Right ventricle myocardium inferior (tissue), 1 donor: Measurements from ENCODE around the gene PRAME. TPM values are rescaled to one million over a fixed set of nuclear protein-coding genes. Genes with fewer than 3 reads are reported as not detected.
A peak's percentile ranks its signal among the peaks of the same experiment; 100 is the strongest.
"Not testable (repeated sequence)": the region's sequence is repeated elsewhere in the genome, so short reads cannot be mapped to it uniquely, and the experiment has no call there.

ENCODE experiments used
- ATAC-seq: fragments of 200-7000 bp; cut with Tn5 transposase; one replicate; pipeline ENCODE4 v1.9.1; 2020; ENCODE audit warnings: mild to moderate bottlenecking, moderate library complexity
- DNase-seq: peaks from one replicate; pipeline ENCODE4 v3.0.0; 2021; ENCODE audit errors: missing footprints
- intact Hi-C: fragments of 100-400 bp; cut with DNase I; formaldehyde crosslinking; loops from one replicate; pipeline ENCODE4 v1.11.0; 2022
- total RNA-seq: library from RNA; stranded (reverse); fragmentation: NEBNext Ultra II Directional; extraction: Animal tissue kit (Norgen Biotek cat#: 25700); gene quantifications from one replicate; pipeline ENCODE4 v1.2.1, GENCODE V29; 2021
- donor health status: DM: no; HTN: yes; CAD: no; lungs with severe emphysema.

Gene PRAME
- total RNA-seq, 1 donor from 2014 or later: not detected

DNA sequence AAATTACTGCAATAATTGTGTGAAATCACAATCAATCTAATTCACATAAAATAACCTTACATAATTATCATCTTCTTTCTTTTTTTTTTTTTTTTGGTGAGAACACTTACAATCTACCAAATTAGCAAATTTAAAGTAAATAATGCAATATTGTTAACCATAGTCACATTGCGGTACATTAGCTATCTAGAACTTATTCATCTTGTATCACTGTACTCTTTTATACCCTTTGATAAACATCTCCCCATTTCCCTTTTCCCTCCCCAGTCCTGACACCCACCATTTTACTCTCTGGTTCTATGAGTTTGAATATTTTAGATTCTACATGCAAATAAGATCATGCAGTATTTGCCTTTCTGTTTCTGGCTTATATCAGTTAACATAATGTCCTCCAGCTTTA, 24.0 kb upstream of the PRAME start:
- DNase-seq (no peak), ATAC-seq (no peak)
- intact Hi-C loops: no loop called here

DNA sequence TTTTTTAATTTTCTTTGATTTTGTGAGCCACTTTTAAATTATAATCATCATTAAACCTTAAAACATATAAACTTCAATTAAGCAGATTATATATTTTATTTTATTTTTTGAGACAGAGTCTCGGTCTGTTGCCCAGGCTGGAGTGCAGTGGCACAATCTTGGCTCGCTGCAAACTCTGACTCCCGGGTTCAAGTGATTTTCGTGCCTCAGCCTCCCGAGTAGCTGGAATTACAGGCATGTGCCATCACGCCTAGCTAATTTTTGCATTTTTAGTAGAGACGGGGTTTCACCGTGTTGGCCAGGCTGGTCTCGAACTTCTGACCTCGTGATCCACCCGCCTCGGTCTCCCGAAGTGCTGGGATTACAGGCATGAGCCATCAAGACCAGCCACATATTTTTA, 22.5 kb upstream of the PRAME start:
- intact Hi-C loops, DNase-seq, ATAC-seq: not testable (repeated sequence)

DNA sequence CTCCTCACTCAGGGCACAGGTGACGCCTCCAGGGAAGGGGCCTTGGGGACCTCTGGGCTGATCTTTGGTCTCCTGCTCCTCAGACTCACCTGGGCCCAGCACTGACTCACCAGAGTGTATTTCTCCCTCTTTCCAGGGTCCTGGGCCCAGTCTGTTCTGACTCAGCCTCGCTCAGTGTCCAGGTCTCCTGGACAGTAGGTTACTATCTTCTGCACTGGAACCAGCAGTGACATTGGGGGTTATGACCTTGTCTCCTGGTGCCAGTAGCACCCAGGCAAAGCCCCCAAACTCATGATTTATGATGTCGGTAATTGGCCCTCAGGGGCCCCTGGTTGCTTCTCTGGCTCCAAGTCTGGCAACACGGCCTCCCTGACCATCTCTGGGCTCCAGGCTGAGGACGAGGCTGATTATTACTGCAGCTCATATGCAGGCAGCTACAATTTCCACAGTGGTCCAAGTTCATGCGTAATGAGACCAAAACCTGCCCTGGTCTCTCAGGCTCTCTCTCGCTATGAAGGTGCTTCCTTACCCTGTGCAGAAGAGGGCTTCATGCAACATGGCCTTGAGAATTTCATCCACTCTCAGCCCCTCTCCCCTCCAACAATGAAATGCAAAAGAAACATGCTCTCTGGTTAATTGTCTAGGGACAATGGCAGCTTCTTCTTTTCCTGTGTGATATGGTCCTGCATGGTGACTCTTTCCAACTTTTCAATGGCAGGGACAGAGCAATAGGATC, 21.0 kb upstream of the PRAME start:
- intact Hi-C loops: no loop called here
- DNase-seq (no peak), ATAC-seq (no peak)

DNA sequence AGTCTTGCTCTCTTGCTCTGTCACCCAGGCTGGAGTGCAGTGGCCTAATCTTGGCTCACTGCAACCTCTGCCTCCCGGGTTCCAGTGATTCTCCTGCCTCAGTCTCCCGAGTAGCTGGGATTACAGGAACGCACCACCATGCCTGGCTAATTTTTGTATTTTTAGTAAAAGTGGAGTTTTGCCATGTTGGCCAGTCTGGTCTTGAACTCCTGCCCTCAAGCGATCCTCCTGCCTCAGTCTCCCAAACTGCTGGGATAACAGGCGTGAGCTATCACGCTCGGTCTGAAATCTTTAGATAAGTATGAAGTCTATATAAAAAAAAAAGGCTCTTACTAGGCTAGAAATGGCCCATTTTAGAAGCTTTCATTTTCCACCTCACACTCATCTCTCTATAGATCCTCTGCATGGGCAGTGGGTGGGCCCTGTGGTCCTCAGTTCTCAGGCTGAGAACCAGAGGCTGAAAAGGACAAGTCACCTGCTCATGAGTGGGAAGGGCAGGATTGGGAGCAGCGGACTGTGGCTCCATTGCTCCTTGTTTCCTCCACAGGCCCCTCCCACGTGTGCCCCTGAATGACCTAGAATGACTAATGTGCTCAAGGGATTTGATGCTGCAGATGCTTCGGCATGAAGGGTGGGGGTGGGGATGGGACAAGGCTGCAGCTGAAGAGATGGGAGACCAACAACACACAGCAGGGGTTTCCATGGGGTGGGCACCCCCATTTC, 19.8 kb upstream of the PRAME start:
- no peak for DNase-seq
- peak; percentile 39 for ATAC-seq
- intact Hi-C loops: no loop called here

GRCh38 chr22:22576989-22577427, 17.9 kb upstream of the PRAME start:
- intact Hi-C loops: no loop called here
- DNase-seq (no peak), ATAC-seq (no peak)

GRCh38 chr22:22576244-22576988, 17.4 kb upstream of the PRAME start:
- DNase-seq (no peak), ATAC-seq (peak; percentile 57)
- intact Hi-C loops: no loop called here

DNA sequence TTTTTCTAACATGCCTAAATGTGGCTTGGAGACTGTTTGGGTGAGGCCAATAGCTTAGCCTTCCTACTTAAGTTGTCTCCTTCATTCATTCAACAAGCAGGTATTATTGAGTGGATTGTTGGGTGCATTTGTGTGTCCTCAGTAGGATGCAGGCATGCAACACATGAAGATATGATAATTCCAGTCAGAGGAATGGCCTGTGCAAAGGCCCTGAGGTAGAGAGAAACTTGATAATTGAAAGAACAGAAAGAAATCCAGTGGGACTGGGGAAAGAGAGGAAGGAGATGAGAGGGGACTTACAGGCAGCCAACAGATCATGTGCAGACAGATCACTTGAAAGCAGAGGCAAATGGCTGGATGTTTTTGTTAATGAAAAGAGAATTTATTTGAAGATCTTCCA, 15.3 kb upstream of the PRAME start:
- intact Hi-C loops: no loop called here
- DNase-seq (no peak), ATAC-seq (no peak)

- DNase-seq: no peak
- no peak for ATAC-seq
- intact Hi-C loops: no loop called here
Measured at GRCh38 chr22:22573047-22573889, 14.2 kb upstream of the PRAME start.

DNA sequence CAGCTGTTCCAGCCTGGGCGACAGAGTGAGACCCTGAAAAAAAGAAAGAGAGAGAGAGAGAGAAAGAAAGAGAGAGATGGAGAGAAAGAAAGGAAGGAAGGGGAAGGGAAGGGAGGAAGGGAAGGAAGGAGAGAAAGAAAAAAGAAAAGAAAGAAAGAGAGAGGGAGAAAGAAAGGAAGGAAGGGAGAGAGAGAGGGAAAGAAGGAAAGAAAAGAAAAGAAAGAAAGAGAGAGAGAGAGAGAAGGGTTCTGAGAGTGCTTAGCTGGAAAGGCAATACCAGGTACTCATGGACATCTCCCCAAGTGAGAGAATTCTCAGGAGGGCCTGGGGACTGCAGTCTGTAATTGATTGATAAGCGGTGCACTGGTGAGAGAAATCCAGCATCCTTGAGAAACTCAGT, 12.8 kb upstream of the PRAME start:
- DNase-seq (no peak), ATAC-seq (no peak)
- intact Hi-C loops: no loop called here

DNA sequence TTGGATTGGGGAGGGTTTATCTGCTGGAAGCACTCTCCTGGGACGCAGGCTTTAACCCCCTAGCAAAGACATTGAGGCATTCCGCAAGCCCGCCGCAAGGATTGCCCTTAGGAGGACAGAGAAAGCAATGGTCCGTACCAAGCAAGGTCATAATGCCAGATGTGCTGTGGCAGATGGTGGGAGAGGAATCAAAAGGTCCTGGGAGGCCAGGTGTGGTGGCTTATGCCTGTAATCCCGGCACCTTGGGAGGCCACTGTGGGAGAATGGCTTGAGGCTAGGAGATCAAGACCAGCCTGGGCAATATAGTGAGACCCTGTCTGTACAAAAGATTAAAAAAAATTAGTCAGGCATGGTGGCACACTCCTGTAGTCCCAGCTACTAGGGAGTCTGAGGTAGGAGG, 12.4 kb upstream of the PRAME start:
- ATAC-seq (no peak), DNase-seq (no peak)
- intact Hi-C loops: no loop called here

DNA sequence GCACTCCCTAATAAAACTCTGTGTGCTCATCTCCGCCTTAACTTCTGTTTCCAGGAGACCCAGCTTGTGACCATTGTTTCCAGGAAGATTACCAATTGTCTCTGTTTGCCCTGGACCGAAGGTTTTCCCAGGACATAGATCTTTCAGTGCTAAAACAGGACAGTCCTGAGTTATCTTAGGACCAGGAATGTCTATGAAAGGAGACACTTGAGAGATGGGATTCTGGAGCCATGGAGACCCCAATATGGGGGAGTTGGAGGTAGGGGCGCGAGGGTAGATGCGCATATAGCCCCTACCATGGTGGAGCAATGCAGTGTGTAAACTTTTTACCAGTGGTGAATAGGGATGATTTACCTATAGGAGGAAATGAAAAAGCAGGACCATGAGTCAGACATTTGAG, 10.2 kb upstream of the PRAME start:
- intact Hi-C loops: no loop called here
- ATAC-seq (no peak), DNase-seq (no peak)

GRCh38 chr22:22565981-22566380, 6.9 kb upstream of the PRAME start:
- no peak for ATAC-seq
- intact Hi-C loops: no loop called here
- DNase-seq: no peak

- ATAC-seq: no peak
- DNase-seq: no peak
- intact Hi-C loops: no loop called here
Measured at GRCh38 chr22:22558071-22558971, 744 bp downstream of the PRAME start.

GRCh38 chr22:22556995-22557925, 1.8 kb downstream of the PRAME start:
- no peak for DNase-seq
- ATAC-seq: no peak
- intact Hi-C loops: no loop called here

DNA sequence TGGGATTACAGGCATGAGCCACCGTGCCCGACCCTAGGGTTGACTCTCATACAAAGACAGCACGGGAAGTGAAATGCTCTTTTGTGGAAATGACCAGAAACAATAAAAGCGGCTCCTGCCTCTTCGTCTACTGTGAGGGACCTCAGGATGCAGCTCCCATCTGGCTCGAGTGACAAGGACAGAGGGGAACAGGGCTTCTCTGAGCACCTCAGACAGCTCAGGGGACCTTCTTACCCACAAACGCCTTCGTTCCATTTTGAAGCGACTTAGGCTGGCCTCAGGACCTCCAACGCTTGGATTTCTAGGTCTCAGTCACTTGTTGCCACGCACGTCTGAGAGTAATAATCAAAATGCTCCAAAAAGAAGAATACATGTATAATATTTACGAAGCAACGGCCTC, 2.5 kb downstream of the PRAME start:
- ATAC-seq (no peak), DNase-seq (no peak)
- intact Hi-C loops: no loop called here

DNA sequence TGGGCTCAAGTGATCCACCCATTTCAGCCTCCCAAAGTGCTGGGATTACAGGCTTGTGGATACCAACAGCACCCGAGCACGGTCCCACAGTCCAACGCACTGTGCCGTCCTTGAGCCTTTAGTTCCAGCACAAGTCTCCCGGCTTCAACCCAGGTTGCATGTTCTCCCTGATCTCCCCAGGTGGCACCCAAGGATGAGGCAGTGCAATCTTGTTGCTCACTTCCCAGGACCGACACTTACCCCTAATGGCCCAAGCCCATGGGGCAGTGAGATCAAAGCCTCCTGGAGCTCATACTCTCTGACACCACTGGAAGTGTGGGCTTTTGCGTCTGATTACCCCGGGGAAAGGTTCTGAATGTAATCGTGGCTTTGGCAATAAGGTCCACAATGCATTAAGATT, 3.5 kb downstream of the PRAME start:
- ATAC-seq (no peak), DNase-seq (no peak)
- intact Hi-C loops: no loop called here
